Measurements from ENCODE around the gene COL23A1.

The COL23A1 gene

GRCh38 chr5:178626484-178627258, 36.5 kb upstream of the COL23A1 start, which contains the start of gene CLK4:
CLK4 (minus strand) TSS chr5:178627050; CDS start chr5:178623416, 3,634 bp downstream.
- TF ChIP-seq, protein P1, sequence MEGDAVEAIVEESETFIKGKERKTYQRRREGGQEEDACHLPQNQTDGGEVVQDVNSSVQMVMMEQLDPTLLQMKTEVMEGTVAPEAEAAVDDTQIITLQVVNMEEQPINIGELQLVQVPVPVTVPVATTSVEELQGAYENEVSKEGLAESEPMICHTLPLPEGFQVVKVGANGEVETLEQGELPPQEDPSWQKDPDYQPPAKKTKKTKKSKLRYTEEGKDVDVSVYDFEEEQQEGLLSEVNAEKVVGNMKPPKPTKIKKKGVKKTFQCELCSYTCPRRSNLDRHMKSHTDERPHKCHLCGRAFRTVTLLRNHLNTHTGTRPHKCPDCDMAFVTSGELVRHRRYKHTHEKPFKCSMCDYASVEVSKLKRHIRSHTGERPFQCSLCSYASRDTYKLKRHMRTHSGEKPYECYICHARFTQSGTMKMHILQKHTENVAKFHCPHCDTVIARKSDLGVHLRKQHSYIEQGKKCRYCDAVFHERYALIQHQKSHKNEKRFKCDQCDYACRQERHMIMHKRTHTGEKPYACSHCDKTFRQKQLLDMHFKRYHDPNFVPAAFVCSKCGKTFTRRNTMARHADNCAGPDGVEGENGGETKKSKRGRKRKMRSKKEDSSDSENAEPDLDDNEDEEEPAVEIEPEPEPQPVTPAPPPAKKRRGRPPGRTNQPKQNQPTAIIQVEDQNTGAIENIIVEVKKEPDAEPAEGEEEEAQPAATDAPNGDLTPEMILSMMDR (conservative IDR thresholded peaks at IDR 0.05), result no peak
- peak within 1 kb of the TSS; percentile 88 for H3K27ac ChIP-seq

DNA sequence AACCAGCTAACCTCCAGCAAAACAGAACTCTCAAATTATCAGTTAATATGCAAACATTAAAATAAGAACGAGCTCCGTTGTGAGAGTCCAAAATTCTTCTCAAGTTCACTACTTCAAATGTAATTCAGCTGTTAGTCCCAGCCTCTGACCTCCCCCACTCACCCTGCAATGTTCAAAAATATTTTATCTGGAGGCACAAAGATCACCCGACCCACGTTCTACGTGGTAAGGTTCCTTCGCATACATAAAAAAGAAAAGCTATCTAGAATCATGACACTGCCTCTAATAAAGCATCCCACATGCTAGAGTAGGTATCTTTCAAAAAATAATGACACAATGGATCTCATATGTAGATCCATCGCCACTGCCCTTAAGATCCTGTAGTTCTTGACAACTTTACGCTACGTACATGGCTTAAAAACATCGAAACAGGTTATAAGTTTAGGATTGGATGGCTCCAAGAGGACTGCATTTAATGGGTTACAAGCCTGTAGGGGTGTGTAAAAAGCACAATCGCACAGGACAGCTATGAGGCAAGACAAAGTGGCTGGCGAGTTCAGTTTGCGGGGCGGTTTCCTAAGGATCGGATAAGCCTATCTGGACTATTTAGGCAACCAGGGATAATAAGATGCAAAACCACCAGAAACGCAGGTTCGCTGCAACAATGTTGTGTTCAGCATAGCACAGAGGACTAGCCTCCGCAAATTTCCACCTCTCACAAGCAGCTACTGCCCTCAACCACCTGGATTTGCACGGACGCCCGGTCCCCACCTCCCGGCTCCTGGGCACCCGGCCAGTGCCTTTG, 35.7 kb upstream of the COL23A1 start:
- H3K27ac ChIP-seq, result peak overlapping the region; percentile 88
- TF ChIP-seq, protein P1 (conservative IDR thresholded peaks at IDR 0.05), result no peak

DNA sequence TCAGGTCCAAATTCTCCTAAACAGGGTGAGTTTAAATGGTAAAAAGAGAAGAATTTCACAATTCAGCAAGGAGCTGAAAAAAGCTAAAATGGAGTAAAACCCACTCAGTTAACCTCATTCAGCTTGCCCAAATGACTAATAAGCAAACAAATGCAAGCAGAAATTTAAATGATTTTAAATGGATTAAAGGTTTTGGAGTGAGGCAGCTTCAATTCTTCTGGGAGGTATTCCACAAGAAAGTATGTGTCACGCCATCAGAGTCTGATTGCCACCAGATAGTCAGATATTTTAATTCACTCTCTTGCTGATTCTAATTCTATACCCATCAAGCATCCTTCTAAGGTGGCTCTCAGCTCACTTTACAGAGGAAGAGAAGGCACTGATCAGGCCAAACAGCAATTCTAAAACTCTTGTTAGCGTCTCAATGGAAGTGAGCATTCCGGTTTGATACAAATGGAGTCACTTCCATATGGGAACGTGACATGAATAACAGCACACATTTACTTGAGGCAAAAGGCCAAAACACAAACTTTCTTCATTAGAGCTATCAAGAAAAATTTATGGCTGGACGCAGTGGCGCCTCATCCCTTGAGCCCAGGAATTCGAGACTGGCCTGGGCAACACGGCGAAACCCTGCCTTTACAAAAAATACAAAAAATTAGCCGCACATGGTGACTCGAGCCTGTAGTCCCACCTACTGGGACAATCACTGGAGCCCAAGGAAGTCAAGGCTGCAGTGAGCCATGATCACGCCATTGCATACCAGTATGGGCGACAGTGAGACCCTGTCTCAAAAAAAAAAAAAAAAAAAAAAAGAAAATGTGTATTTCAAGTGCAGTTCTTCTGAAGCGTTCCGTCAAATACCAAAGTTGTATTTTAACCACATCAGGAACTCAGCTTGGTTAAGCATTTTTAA, 34.7 kb upstream of the COL23A1 start:
- H3K27ac ChIP-seq, result peak overlapping the region; percentile 88

DNA sequence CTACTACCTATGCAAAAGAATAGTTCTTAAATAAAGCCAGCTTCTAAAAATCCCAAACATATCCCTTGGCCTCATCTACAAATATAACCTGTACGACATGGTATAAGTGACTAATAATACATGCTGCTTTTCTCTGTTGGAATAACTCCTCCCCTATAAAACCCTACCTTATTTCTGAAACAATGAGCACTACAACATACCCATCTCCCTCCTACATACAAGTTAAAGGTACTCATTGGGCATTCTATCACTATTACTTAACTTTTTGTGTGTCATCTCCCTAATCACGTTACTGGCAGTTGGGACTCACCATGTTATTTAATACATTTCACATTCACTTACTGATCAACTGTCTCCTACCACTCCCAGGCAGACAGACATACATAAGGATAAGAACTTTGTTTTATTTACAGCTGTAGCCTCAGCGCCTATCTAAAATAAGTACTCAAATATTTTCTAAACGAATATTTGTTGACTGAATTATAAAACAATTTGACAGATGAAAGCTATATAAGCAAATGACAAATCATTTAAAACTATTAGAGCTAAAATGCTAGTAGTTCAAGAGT, 32.6 kb upstream of the COL23A1 start:
- H3K27ac ChIP-seq, result no peak overlapping the region
- TF ChIP-seq, protein P1 (conservative IDR thresholded peaks at IDR 0.05), result no peak

More for the DNA sequence above, 34.7 kb upstream of the COL23A1 start:
- TF ChIP-seq, protein P1 (conservative IDR thresholded peaks at IDR 0.05), result no peak

DNA sequence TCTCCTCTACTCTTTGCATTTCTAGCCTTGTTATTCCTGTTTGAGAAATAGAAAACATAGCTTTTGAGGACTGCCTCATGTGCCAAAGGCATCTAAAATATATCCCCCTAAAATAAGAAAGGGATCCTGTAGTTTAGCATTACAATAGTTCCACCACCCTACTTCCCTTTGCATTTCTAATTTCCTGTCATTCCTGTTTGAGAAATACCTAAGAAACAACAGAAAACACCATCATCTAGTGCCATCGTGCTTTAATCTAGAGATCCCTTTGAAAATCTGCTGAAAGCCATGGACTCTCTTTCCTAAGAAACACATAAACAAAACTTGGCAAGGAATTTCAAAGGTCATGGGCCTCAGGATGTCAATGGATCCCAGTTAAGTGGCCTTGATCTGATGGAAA, 29.2 kb upstream of the COL23A1 start:
- no peak overlapping the region for H3K27ac ChIP-seq

GRCh38 chr5:178612299-178612698, 22.1 kb upstream of the COL23A1 start:
- peak overlapping the region; percentile 51 for H3K27ac ChIP-seq
- TF ChIP-seq, protein P1 (conservative IDR thresholded peaks at IDR 0.05), result no peak

More for the DNA sequence above, 29.2 kb upstream of the COL23A1 start:
- TF ChIP-seq, protein P1 (conservative IDR thresholded peaks at IDR 0.05), result no peak

Measured in VCaP (cell line).